ENCODE results near the gene RBPJ.

RBPJ gene

DNA sequence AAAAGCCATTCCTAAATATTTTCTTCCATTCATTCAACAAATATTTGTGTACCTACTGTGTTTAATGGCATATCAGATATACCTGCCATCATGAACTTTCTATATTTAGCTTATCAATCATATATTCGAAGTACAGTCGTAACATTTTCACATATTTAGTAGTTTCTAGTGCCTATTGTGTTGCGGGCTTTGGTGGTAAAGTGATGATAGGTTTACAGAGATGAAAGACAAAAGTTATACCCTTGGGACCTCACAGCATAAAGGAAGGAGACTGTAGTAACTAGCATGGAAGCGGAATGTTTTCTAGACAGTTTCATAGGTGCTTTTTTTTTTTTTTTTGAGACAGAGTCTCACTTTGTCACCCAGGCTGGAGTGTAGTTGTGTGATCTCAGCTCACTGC lies 39.5 kb downstream of the RBPJ start:
- Histone ChIP-seq H2AFZ (ENCODE audit: low read length) (no peak overlapping the region), H3F3A (ENCODE audit: insufficient read depth, low read length) (no peaks in the 10 kb centered on the region), H3K27ac (ENCODE audit: low read depth, low read length, poor library complexity, severe bottlenecking) (no peak overlapping the region), H3K9me2 (ENCODE audit: low read depth, low read length) (no peaks in the 10 kb centered on the region), H3K27me3 (ENCODE audit: insufficient read depth, low read length) (no peaks in the 10 kb centered on the region), H3K4me2 (ENCODE audit: low read length) (no peak overlapping the region), H4K20me1 (ENCODE audit: insufficient read depth, low read length) (no peaks in the 10 kb centered on the region), H3K36me3 (ENCODE audit: insufficient read depth, low read length) (no peaks in the 10 kb centered on the region), H3K9ac (ENCODE audit: low read length) (no peak overlapping the region), H3K4me1 (ENCODE audit: insufficient read depth, low read length, severe bottlenecking) (peaks cover 4% of the 10 kb centered on the region), H3K79me2 (ENCODE audit: insufficient read depth, low read length) (peaks cover 14% of the 10 kb centered on the region), H3K9me3 (ENCODE audit: low read length) (no peaks in the 10 kb centered on the region), H3K4me3 (ENCODE audit: low read depth, low read length, poor library complexity, severe bottlenecking) (no peak overlapping the region)
- no peak for TF ChIP-seq CTCF (IDR thresholded peaks at IDR 0.05; ENCODE audit: low read length)
- no peak for TF ChIP-seq EZH2 (IDR thresholded peaks at IDR 0.05; ENCODE audit: borderline replicate concordance, low read length)

- Histone ChIP-seq H3K27ac (ENCODE audit: low read depth, low read length, poor library complexity, severe bottlenecking) (no peak overlapping the region), H3K9me3 (ENCODE audit: low read length) (no peaks in the 10 kb centered on the region), H3K4me3 (ENCODE audit: low read depth, low read length, poor library complexity, severe bottlenecking) (no peak overlapping the region), H3K79me2 (ENCODE audit: insufficient read depth, low read length) (peaks cover 14% of the 10 kb centered on the region), H3K4me2 (ENCODE audit: low read length) (no peak overlapping the region), H3K9ac (ENCODE audit: low read length) (no peak overlapping the region), H4K20me1 (ENCODE audit: insufficient read depth, low read length) (no peaks in the 10 kb centered on the region), H3K9me2 (ENCODE audit: low read depth, low read length) (no peaks in the 10 kb centered on the region), H3K4me1 (ENCODE audit: insufficient read depth, low read length, severe bottlenecking) (peaks cover 4% of the 10 kb centered on the region), H3K27me3 (ENCODE audit: insufficient read depth, low read length) (no peaks in the 10 kb centered on the region), H3F3A (ENCODE audit: insufficient read depth, low read length) (no peaks in the 10 kb centered on the region), H3K36me3 (ENCODE audit: insufficient read depth, low read length) (no peaks in the 10 kb centered on the region), H2AFZ (ENCODE audit: low read length) (no peak overlapping the region)
- no peak for TF ChIP-seq CTCF (IDR thresholded peaks at IDR 0.05; ENCODE audit: low read length)
- no peak for TF ChIP-seq EZH2 (IDR thresholded peaks at IDR 0.05; ENCODE audit: borderline replicate concordance, low read length)
These were observed 40.0 kb downstream of the RBPJ start for GRCh38 chr4:26360864-26361263.

DNA sequence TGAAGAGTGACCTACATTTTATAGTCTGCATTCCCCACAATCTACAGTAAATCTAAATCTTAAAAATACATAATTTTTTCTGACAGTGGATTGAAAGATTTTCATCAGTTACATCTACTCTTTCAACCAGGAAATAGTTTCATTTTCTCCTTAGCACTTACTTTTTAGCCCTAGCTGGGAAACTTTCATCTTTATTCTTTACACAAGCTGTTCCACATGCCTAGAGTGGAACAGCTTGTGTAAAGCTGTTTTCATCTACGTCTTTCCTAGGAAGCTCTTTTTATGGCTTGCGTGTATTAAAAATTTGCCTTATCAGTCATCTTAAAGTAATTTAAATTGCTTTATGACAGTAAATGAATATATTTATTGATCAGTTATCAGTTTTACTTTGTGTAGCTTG lies 40.5 kb downstream of the RBPJ start:
- TF ChIP-seq EZH2 (IDR thresholded peaks at IDR 0.05; ENCODE audit: borderline replicate concordance, low read length) (no peak), CTCF (IDR thresholded peaks at IDR 0.05; ENCODE audit: low read length) (no peak)
- Histone ChIP-seq H3K9ac (ENCODE audit: low read length) (no peak overlapping the region), H3F3A (ENCODE audit: insufficient read depth, low read length) (no peaks in the 10 kb centered on the region), H3K4me1 (ENCODE audit: insufficient read depth, low read length, severe bottlenecking) (peaks cover under 1% of the 10 kb centered on the region), H3K79me2 (ENCODE audit: insufficient read depth, low read length) (peaks cover 13% of the 10 kb centered on the region), H4K20me1 (ENCODE audit: insufficient read depth, low read length) (no peaks in the 10 kb centered on the region), H3K9me2 (ENCODE audit: low read depth, low read length) (no peaks in the 10 kb centered on the region), H3K4me2 (ENCODE audit: low read length) (no peak overlapping the region), H3K9me3 (ENCODE audit: low read length) (no peaks in the 10 kb centered on the region), H3K36me3 (ENCODE audit: insufficient read depth, low read length) (no peaks in the 10 kb centered on the region), H3K27ac (ENCODE audit: low read depth, low read length, poor library complexity, severe bottlenecking) (no peak overlapping the region), H3K27me3 (ENCODE audit: insufficient read depth, low read length) (no peaks in the 10 kb centered on the region), H3K4me3 (ENCODE audit: low read depth, low read length, poor library complexity, severe bottlenecking) (no peak overlapping the region), H2AFZ (ENCODE audit: low read length) (no peak overlapping the region)

Data from OCI-LY1 (cell line).